A673 (cell line): ENCODE results near the gene CNTRL. TPM values are rescaled to one million over a fixed set of nuclear protein-coding genes. Genes with fewer than 3 reads are reported as not detected.

ENCODE experiments used
- BruUV-seq: library from RNA; stranded (reverse); fragments of 400-500 nt; replicated peaks from 2 replicates; lab custom pipeline; 2021; lab: Mats Ljungman, UMichigan
- CTCF ChIA-PET: fragments of 300-600 bp; sonication (Branson Sonifier 250); formaldehyde crosslinking; loops from one replicate; lab custom pipeline; 2022; ENCODE audit warnings: antibody characterized with exemption; lab: Charles Lee
- POLR2A ChIA-PET: fragments of 300-600 bp; sonication (Branson Sonifier 250); formaldehyde crosslinking; loops from one replicate; lab custom pipeline; 2022; ENCODE audit warnings: antibody characterized with exemption; ENCODE audit not compliant: low non-redundant PET; lab: Charles Lee
- DNase-seq: peaks from one replicate; pipeline ENCODE4 v3.0.0-alpha.2; 2015; ENCODE audit warnings: low spot score
- H3K27ac ChIP-seq: fragments of 200-600 bp; sonication (generic); 2 replicates; pipeline ENCODE4 v1.5.1; 2016; ENCODE audit warnings: mixed run types, low read depth, mild to moderate bottlenecking, mixed read lengths, antibody characterized with exemption, low read length; ENCODE audit not compliant: poor library complexity, severe bottlenecking
- H3K27me3 ChIP-seq: fragments of 200-600 bp; sonication (generic); replicated peaks from 2 replicates; pipeline ENCODE4 v1.6.1; 2017; ENCODE audit warnings: mixed run types, low read depth, mild to moderate bottlenecking, mixed read lengths, antibody characterized with exemption, low read length; ENCODE audit not compliant: insufficient read depth, poor library complexity
- H3K36me3 ChIP-seq: fragments of 200-600 bp; sonication (generic); 2 replicates; pipeline ENCODE4 v1.6.1; 2016; ENCODE audit warnings: mixed run types, mild to moderate bottlenecking, mixed read lengths, antibody characterized with exemption, low read length; ENCODE audit not compliant: insufficient read depth, poor library complexity, severe bottlenecking
- H3K4me1 ChIP-seq: fragments of 200-600 bp; sonication (generic); 2 replicates; pipeline ENCODE4 v1.6.1; 2017; ENCODE audit warnings: mixed run types, mild to moderate bottlenecking, mixed read lengths, antibody characterized with exemption, low read length; ENCODE audit not compliant: insufficient read depth, poor library complexity, severe bottlenecking
- H3K4me3 ChIP-seq: fragments of 200-600 bp; sonication (generic); 2 replicates; pipeline ENCODE4 v1.5.1; 2016; ENCODE audit warnings: low read depth, mixed run types, mild to moderate bottlenecking, mixed read lengths, low read length; ENCODE audit not compliant: poor library complexity, severe bottlenecking
- H3K9me3 ChIP-seq: fragments of 200-600 bp; sonication (generic); 2 replicates; pipeline ENCODE4 v1.6.1; 2016; ENCODE audit warnings: mixed run types, low read depth, mild to moderate bottlenecking, mixed read lengths, antibody characterized with exemption, low read length; ENCODE audit not compliant: poor library complexity, severe bottlenecking
- EZH2 ChIP-seq: fragments of 200-600 bp; sonication (generic); IDR thresholded peaks from 2 replicates; pipeline ENCODE4 v1.6.1; 2017; ENCODE audit warnings: borderline replicate concordance, low read depth, mild to moderate bottlenecking, mixed read lengths, antibody characterized with exemption, low read length; ENCODE audit not compliant: poor library complexity, severe bottlenecking
- intact Hi-C: fragments of 100-400 bp; cut with micrococcal nuclease; formaldehyde crosslinking; loops from one replicate; pipeline ENCODE4 v1.10.0; 2022; ENCODE audit not compliant: unreplicated experiment
- total RNA-seq: library from RNA; stranded (reverse); gene quantifications from 2 replicates; pipeline ENCODE4 v1.2.3, GENCODE V29; 2021
- TF ChIP-seq, protein P1 (sequence below): fragments of 300-800, 200-600 bp; sonication (generic); conservative IDR thresholded peaks from 2 replicates; pipeline ENCODE4 v1.5.1; 2017; ENCODE audit warnings: low read depth, mild to moderate bottlenecking, antibody characterized with exemption, low read length, moderate library complexity, mixed read lengths

Gene CNTRL
- total RNA-seq, 1 experiment from 2014 or later, result 26.3 TPM

DNA sequence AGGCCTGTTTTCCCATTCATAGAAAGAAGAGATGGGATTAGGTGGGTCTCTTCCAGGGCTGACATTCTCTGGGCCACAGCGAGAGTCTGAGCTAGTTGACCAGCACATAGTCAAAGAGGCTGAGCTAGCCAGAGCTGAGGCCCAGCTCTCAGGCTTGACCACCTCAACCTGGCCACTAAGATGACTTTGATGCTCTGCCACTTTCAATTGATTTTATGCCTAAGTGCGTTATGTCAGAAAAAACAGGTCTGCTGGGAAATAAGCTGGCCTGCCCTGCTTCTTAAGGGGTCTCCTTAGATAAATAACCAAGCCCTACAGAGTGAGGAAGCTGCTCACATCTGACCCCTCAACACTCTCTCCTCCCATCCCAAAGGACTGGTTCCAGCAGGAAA, 146.9 kb downstream of the CNTRL start:
- no peak for DNase-seq

DNA sequence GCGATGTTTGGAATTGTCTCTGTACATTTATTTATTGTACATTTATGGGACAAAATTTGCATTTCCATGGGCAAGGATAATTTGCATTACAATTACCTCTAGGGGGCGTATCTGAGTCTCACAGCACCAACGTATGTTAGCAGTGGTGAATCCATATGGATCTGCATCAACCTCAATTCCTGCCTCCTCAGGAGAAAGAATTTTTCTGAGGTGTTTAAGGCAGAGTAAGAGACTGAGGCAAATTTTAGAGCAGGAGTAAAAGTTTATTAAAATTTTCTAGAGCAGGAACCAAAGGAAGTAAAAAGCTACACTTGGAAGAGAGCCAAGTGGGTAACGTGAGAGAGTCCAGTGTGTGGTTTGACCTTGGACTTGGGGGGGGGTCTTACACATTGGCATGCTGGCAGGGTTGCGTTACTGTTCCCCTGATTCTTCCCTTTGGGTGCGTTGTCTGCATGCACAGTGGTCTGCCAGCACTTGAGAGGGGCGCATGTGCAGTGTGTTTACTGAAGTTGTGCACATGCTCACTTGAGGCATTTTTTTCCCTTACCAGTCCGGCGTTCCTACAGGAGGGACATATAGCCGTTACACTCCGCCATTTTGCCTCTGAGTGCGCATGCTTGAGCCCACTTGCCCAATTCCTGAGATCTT, 147.9 kb downstream of the CNTRL start:
- H3K4me1 ChIP-seq, result peaks cover 23% of the 10 kb centered on the region
- BruUV-seq, result no TSS peak
- no peaks in the 10 kb centered on the region for H3K36me3 ChIP-seq
- CTCF ChIA-PET, result no interaction called here
- H3K9me3 ChIP-seq, result no peaks in the 10 kb centered on the region
- no peak overlapping the region for H3K27ac ChIP-seq
- peak; percentile 81 for DNase-seq
- intact Hi-C loops, result no loop called here
- H3K27me3 ChIP-seq, result no peaks in the 10 kb centered on the region
- no peak overlapping the region for H3K4me3 ChIP-seq
- TF ChIP-seq EZH2, result no peak
- TF ChIP-seq, protein P1, sequence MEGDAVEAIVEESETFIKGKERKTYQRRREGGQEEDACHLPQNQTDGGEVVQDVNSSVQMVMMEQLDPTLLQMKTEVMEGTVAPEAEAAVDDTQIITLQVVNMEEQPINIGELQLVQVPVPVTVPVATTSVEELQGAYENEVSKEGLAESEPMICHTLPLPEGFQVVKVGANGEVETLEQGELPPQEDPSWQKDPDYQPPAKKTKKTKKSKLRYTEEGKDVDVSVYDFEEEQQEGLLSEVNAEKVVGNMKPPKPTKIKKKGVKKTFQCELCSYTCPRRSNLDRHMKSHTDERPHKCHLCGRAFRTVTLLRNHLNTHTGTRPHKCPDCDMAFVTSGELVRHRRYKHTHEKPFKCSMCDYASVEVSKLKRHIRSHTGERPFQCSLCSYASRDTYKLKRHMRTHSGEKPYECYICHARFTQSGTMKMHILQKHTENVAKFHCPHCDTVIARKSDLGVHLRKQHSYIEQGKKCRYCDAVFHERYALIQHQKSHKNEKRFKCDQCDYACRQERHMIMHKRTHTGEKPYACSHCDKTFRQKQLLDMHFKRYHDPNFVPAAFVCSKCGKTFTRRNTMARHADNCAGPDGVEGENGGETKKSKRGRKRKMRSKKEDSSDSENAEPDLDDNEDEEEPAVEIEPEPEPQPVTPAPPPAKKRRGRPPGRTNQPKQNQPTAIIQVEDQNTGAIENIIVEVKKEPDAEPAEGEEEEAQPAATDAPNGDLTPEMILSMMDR, result peak; percentile 93
- POLR2A ChIA-PET, result no interaction called here

More for the DNA sequence above, 146.9 kb downstream of the CNTRL start:
- Histone ChIP-seq H3K9me3 (no peaks in the 10 kb centered on the region), H3K4me1 (peaks cover 23% of the 10 kb centered on the region), H3K27ac (no peak overlapping the region), H3K4me3 (no peak overlapping the region), H3K36me3 (no peaks in the 10 kb centered on the region), H3K27me3 (no peaks in the 10 kb centered on the region)
- intact Hi-C loops, result no loop called here
- ChIA-PET POLR2A (no interaction called here), CTCF (no interaction called here)
- TF ChIP-seq EZH2, result no peak
- TF ChIP-seq, protein P1, result no peak
- BruUV-seq, result no TSS peak

DNA sequence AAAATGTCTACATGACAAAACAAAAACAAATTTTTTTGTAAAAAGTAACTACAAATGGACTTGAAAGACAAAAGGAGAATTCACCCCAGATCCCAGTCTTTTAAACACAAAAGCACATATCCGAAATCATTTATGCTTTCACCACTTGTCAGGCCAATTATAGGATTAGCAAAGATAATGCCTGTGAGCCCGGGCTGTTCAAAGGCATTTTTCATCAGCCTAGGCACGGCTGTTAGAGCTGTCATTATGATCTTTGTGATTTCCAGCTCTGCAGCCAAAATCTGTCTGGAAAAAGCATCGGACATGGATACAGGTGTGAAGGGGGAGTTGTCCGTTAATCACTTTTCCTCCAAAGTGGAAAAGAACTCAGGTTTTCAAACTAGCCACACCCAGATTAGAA, 150.5 kb downstream of the CNTRL start:
- ChIA-PET CTCF (interaction anchor here (0.5 to 2.1 kb wide), 3 partner anchors 53 to 619 kb away, joined by 4 to 9 read pairs (median 5); no protein-coding TSS in a partner anchor), POLR2A (no interaction called here)
- Histone ChIP-seq H3K27me3 (no peaks in the 10 kb centered on the region), H3K4me3 (no peak overlapping the region), H3K27ac (no peak overlapping the region), H3K36me3 (no peaks in the 10 kb centered on the region), H3K9me3 (no peaks in the 10 kb centered on the region), H3K4me1 (peaks cover 23% of the 10 kb centered on the region)
- intact Hi-C loops, result loop anchor here (5.0 kb wide), 1 partner anchor 42 kb away; the partner anchor contains the start of gene GSN
- peak; percentile 93 for DNase-seq
- TF ChIP-seq, protein P1, result no peak
- TF ChIP-seq EZH2, result no peak
- no TSS peak for BruUV-seq
